ENCODE results near the gene CAMKK2.

CAMKK2 gene

DNA sequence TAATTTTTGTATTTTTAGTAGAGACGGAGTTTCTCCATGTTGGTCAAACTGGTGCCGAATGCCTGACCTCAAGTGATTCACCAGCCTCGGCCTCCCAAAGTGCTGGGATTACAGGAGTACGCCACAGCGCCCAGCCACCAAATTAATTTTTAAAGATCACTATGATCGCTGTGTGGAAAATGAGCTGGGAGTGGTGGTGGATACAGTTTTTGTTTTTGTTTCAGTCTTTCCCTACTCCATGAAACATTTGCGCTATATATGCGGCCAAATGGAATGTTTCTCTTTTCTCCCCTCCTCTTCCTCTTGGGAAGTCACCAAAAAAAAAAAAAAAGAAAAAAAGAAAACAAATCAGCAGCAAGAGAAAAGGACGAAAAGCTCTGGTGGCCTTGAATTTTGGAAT, 107.4 kb downstream of the CAMKK2 start:
- DNase-seq, result no peak

DNA sequence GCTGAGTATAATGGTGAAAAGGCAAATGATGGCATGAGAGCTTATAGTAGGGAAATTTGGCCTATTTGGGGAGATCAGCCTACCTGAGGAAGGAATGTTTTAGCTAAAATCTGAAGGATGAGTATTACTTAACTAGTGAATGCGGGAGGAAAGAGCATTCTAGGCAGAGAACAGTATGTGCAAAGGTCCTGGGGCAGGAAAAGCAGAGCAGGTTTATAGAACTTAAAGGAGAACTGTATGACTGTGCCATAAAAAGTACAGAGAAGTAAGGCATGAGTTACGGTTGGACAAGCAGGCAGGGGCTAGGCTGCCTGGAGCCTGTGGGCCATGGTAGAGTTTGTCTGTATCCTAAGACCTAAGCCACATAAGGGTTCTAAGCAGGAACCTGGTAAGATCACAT, 108.3 kb downstream of the CAMKK2 start:
- DNase-seq, result no peak
